ENCODE data around the gene SESTD1.

- TF ChIP-seq CTCF (IDR thresholded peaks at IDR 0.05; ENCODE audit: poor library complexity) (no peak), EZH2 (IDR thresholded peaks at IDR 0.05; ENCODE audit: borderline replicate concordance) (no peak), EZH2phosphoT487 (IDR thresholded peaks at IDR 0.05; ENCODE audit: low read depth, severe bottlenecking, unreplicated experiment) (no peak)
Measured at GRCh38 chr2:179262077-179262660, 2.5 kb downstream of the SESTD1 start.
